Neuronal stem cell (in vitro differentiated cells): ENCODE measurements around the gene CSF1R.

Experiments
- DNase-seq: peaks from one replicate; pipeline ENCODE4 v3.0.0-alpha.2; 2013; ENCODE audit warnings: low spot score
- H2AFZ ChIP-seq: one replicate; pipeline ENCODE4 v1.6.1; 2013; ENCODE audit warnings: mild to moderate bottlenecking, low read length, inconsistent platforms
- H2AK5ac ChIP-seq: 2 replicates; pipeline ENCODE4 v1.6.1; 2013; ENCODE audit warnings: low read depth, mild to moderate bottlenecking, inconsistent platforms, low read length, moderate library complexity, mixed read lengths
- H2BK120ac ChIP-seq: 2 replicates; pipeline ENCODE4 v1.6.1; 2013; ENCODE audit warnings: low read depth, mild to moderate bottlenecking, inconsistent platforms, low read length, moderate library complexity, mixed read lengths
- H2BK12ac ChIP-seq: one replicate; pipeline ENCODE4 v1.6.1; 2013; ENCODE audit warnings: low read length, inconsistent platforms
- H2BK15ac ChIP-seq: 2 replicates; pipeline ENCODE4 v1.6.1; 2013; ENCODE audit warnings: mild to moderate bottlenecking, low read length, inconsistent platforms, mixed read lengths
- H2BK5ac ChIP-seq: one replicate; pipeline ENCODE4 v1.6.1; 2013; ENCODE audit warnings: inconsistent platforms, mild to moderate bottlenecking, low read length, moderate library complexity
- H3K14ac ChIP-seq: one replicate; pipeline ENCODE4 v1.6.1; 2013; ENCODE audit warnings: low read length, inconsistent platforms
- H3K18ac ChIP-seq: 2 replicates; pipeline ENCODE4 v1.6.1; 2013; ENCODE audit warnings: low read length, inconsistent platforms
- H3K23ac ChIP-seq: 2 replicates; pipeline ENCODE4 v1.6.1; 2013; ENCODE audit warnings: low read depth, mild to moderate bottlenecking, mixed read lengths, low read length, inconsistent platforms; ENCODE audit not compliant: poor library complexity
- H3K27ac ChIP-seq: replicated peaks from 3 replicates; pipeline ENCODE4 v1.5.1; 2013; ENCODE audit warnings: low read length, inconsistent platforms
- H3K27me3 ChIP-seq, 3 experiments: 2 replicates each; pipeline ENCODE4 v1.6.1; 2013; ENCODE audit warnings: low read length in 3 of 3, mild to moderate bottlenecking in 2 of 3, inconsistent platforms in 1 of 3, low read depth in 1 of 3, mixed read lengths in 1 of 3, moderate library complexity in 1 of 3; ENCODE audit not compliant: control insufficient read depth in 3 of 3, insufficient read depth in 3 of 3
- H3K36me3 ChIP-seq, 2 donors: replicated peaks in 1 of 2; 2 replicates each; pipeline ENCODE4 v1.6.1; 2013; ENCODE audit warnings: low read length in 2 of 2; ENCODE audit not compliant: control insufficient read depth in 2 of 2, insufficient read depth in 2 of 2
- H3K4ac ChIP-seq: 2 replicates; pipeline ENCODE4 v1.6.1; 2013; ENCODE audit warnings: inconsistent platforms, mild to moderate bottlenecking, low read length, moderate library complexity
- H3K4me1 ChIP-seq, 2 donors: 1 replicate in 1 of 2; 2 replicates in 1 of 2; pipeline ENCODE4 v1.6.1; 2013; ENCODE audit warnings: low read length in 2 of 2, low read depth in 1 of 2; ENCODE audit not compliant: control insufficient read depth in 2 of 2, insufficient read depth in 1 of 2
- H3K4me2 ChIP-seq: one replicate; pipeline ENCODE4 v1.6.1; 2013; ENCODE audit warnings: mild to moderate bottlenecking, low read length, inconsistent platforms; ENCODE audit not compliant: insufficient read depth, poor library complexity, severe bottlenecking
- H3K4me3 ChIP-seq, 2 donors: 2 replicates each; pipeline ENCODE4 v1.5.1; 2013; ENCODE audit warnings: low read length in 2 of 2, mild to moderate bottlenecking in 2 of 2, inconsistent platforms in 1 of 2, moderate library complexity in 1 of 2
- H3K79me1 ChIP-seq: one replicate; pipeline ENCODE4 v1.6.1; 2013; ENCODE audit warnings: low read depth, mild to moderate bottlenecking, inconsistent platforms, low read length, moderate library complexity
- H3K9ac ChIP-seq: one replicate; pipeline ENCODE4 v1.6.1; 2013; ENCODE audit warnings: mild to moderate bottlenecking, low read depth, low read length, inconsistent platforms; ENCODE audit not compliant: poor library complexity
- H3K9me3 ChIP-seq, 2 donors: replicated peaks in 1 of 2; 2 replicates each; pipeline versions ENCODE3 to v1.6.1; 2013; ENCODE audit warnings: low read length in 2 of 2, mild to moderate bottlenecking in 2 of 2, inconsistent platforms in 1 of 2, low read depth in 1 of 2, mixed read lengths in 1 of 2, moderate library complexity in 1 of 2; ENCODE audit not compliant: control insufficient read depth in 2 of 2, insufficient read depth in 1 of 2
- H4K8ac ChIP-seq: one replicate; pipeline ENCODE4 v1.6.1; 2013; ENCODE audit warnings: low read depth, mild to moderate bottlenecking, inconsistent platforms, low read length, moderate library complexity
- H4K91ac ChIP-seq: one replicate; pipeline ENCODE4 v1.6.1; 2013; ENCODE audit warnings: low read length, low read depth, mild to moderate bottlenecking, inconsistent platforms; ENCODE audit not compliant: poor library complexity
- WGBS, 2 donors: extraction: QIAGEN DNeasy Blood & Tissue Kit; methylation state at CpG; one replicate each; pipeline ENCODE4 v1.1.7; 2013; ENCODE audit warnings: missing lambda C conversion rate in 2 of 2, mixed read lengths in 1 of 2; ENCODE audit not compliant: insufficient read length in 2 of 2, insufficient replicate concordance in 1 of 2; ENCODE audit errors: extremely low coverage in 2 of 2; 5-methylcytosine and 5-hydroxymethylcytosine counted together

CSF1R gene

GRCh38 chr5:150063638-150064037, 22.7 kb downstream of the CSF1R start:
- no peak overlapping the region for H3K4me3 ChIP-seq
- H3K4me1 ChIP-seq: peaks cover 0 to 13% of the 10 kb centered on the region in 2 donors
- H3K27ac ChIP-seq: no peak overlapping the region
- H3K79me1 ChIP-seq: no peaks in the 10 kb centered on the region
- H3K4ac ChIP-seq: no peak overlapping the region
- no peak overlapping the region for H3K18ac ChIP-seq
- H3K36me3 ChIP-seq: no peaks in the 10 kb centered on the region
- no CpG with 5 or more reads among the region's 5 CpGs for WGBS, 2 donors
- H3K4me2 ChIP-seq: no peak overlapping the region
- peak overlapping the region; percentile 16 for H2AK5ac ChIP-seq
- no peak overlapping the region for H2AFZ ChIP-seq
- H2BK5ac ChIP-seq: no peak overlapping the region
- DNase-seq: no peak
- H3K27me3 ChIP-seq: peaks cover 0 to 28% (median 0%) of the 10 kb centered on the region in 3 experiments
- no peak overlapping the region for H3K9ac ChIP-seq
- no peak overlapping the region for H2BK12ac ChIP-seq
- no peak overlapping the region for H4K8ac ChIP-seq
- H3K23ac ChIP-seq: no peak overlapping the region
- H4K91ac ChIP-seq: no peak overlapping the region
- H3K9me3 ChIP-seq: no peaks in the 10 kb centered on the region
- H2BK15ac ChIP-seq: no peak overlapping the region
- no peak overlapping the region for H3K14ac ChIP-seq
- no peak overlapping the region for H2BK120ac ChIP-seq

- Histone ChIP-seq H3K27me3 (peaks cover 0 to 16% (median 0%) of the 10 kb centered on the region in 3 experiments), H3K4me2 (no peak overlapping the region), H2BK15ac (no peak overlapping the region), H2AK5ac (no peak overlapping the region), H3K4ac (no peak overlapping the region), H3K9ac (no peak overlapping the region), H3K4me1 (peaks cover 0 to 13% of the 10 kb centered on the region in 2 donors), H3K18ac (no peak overlapping the region), H3K4me3 (no peak overlapping the region), H2BK12ac (no peak overlapping the region), H3K27ac (no peak overlapping the region), H3K9me3 (no peaks in the 10 kb centered on the region), H3K79me1 (no peaks in the 10 kb centered on the region), H2AFZ (no peak overlapping the region), H4K8ac (no peak overlapping the region), H2BK5ac (no peak overlapping the region), H3K23ac (no peak overlapping the region), H2BK120ac (no peak overlapping the region), H4K91ac (no peak overlapping the region), H3K14ac (no peak overlapping the region), H3K36me3 (no peaks in the 10 kb centered on the region)
- no peak for DNase-seq
- no CpG with 5 or more reads among the region's 2 CpGs for WGBS, 2 donors
Observed at GRCh38 chr5:150062216-150062922, 24.0 kb downstream of the CSF1R start.

GRCh38 chr5:150061538-150061995, 24.8 kb downstream of the CSF1R start:
- no CpG with 5 or more reads among the region's 12 CpGs for WGBS, 2 donors
- no peak overlapping the region for H3K23ac ChIP-seq

GRCh38 chr5:150060471-150060870, 25.9 kb downstream of the CSF1R start:
- Histone ChIP-seq H3K4me2 (no peak overlapping the region), H3K4ac (no peak overlapping the region), H2BK12ac (no peak overlapping the region), H3K27ac (no peak overlapping the region), H3K4me1 (peaks cover 0 to 12% of the 10 kb centered on the region in 2 donors), H2AK5ac (peak overlapping the region; percentile 40), H2BK5ac (peak overlapping the region; percentile 25), H2BK15ac (no peak overlapping the region), H3K14ac (no peak overlapping the region), H2AFZ (no peak overlapping the region), H3K18ac (no peak overlapping the region), H3K36me3 (peaks cover 1 to 10% of the 10 kb centered on the region in 2 donors), H4K91ac (no peak overlapping the region), H3K23ac (no peak overlapping the region), H3K9me3 (no peaks in the 10 kb centered on the region), H3K79me1 (no peaks in the 10 kb centered on the region), H2BK120ac (no peak overlapping the region), H3K27me3 (peaks cover 0 to 10% (median 0%) of the 10 kb centered on the region in 3 experiments), H3K4me3 (no peak overlapping the region), H3K9ac (no peak overlapping the region), H4K8ac (no peak overlapping the region)
- WGBS, 2 donors: no CpG with 5 or more reads among the region's 7 CpGs
- no peak for DNase-seq

More at GRCh38 chr5:150061538-150061995, 24.8 kb downstream of the CSF1R start:
- Histone ChIP-seq H3K27ac (no peak overlapping the region), H3K36me3 (no peaks in the 10 kb centered on the region), H3K79me1 (no peaks in the 10 kb centered on the region), H3K4me3 (no peak overlapping the region), H3K4me2 (no peak overlapping the region), H2BK12ac (no peak overlapping the region), H2AK5ac (no peak overlapping the region), H3K4me1 (peaks cover 0 to 13% of the 10 kb centered on the region in 2 donors), H3K4ac (no peak overlapping the region), H2BK5ac (no peak overlapping the region), H3K14ac (no peak overlapping the region), H4K91ac (no peak overlapping the region), H2BK15ac (no peak overlapping the region), H3K9me3 (no peaks in the 10 kb centered on the region), H2BK120ac (no peak overlapping the region), H3K18ac (peak overlapping the region; percentile 22), H3K9ac (no peak overlapping the region), H3K27me3 (peaks cover 0 to 16% (median 0%) of the 10 kb centered on the region in 3 experiments), H2AFZ (no peak overlapping the region), H4K8ac (no peak overlapping the region)
- DNase-seq: no peak
